ENCODE results near the gene AP3M1.

Gene AP3M1

GRCh38 chr10:74079028-74079935 lies 71.3 kb downstream of the AP3M1 start:
- DNase-seq, result no peak

- peak; percentile 75 for DNase-seq
Measured at GRCh38 chr10:74078037-74078436, 72.6 kb downstream of the AP3M1 start.

- DNase-seq, result no peak
Measured at GRCh38 chr10:74077416-74077815, 73.2 kb downstream of the AP3M1 start.

- no peak for DNase-seq
Measured at GRCh38 chr10:74076961-74077360, 73.7 kb downstream of the AP3M1 start.

- DNase-seq, result no peak
Measured at GRCh38 chr10:74075906-74076305, 74.7 kb downstream of the AP3M1 start.

- DNase-seq, result no peak
Measured at GRCh38 chr10:74072503-74072902, 78.1 kb downstream of the AP3M1 start.

- no peak for DNase-seq
Measured at GRCh38 chr10:74071157-74071556, 79.5 kb downstream of the AP3M1 start.
